Progenitor cell of endocrine pancreas (in vitro differentiated cells): ENCODE results near the gene CDH11. TPM values are rescaled to one million over a fixed set of nuclear protein-coding genes. Genes with fewer than 3 reads are reported as not detected.
A peak's percentile ranks its signal among the peaks of the same experiment; 100 is the strongest.

Experiments
- DNase-seq: peaks from one replicate; pipeline ENCODE4 v3.0.0; 2021; ENCODE audit warnings: low spot score; ENCODE audit not compliant: unreplicated experiment
- H3K27ac Mint-ChIP-seq: 2 replicates; pipeline ENCODE4 v1.8.0; 2021; ENCODE audit warnings: mild to moderate bottlenecking, moderate library complexity, mixed read lengths
- H3K27me3 Mint-ChIP-seq: 2 replicates; pipeline ENCODE4 v1.8.0; 2021; ENCODE audit warnings: mixed read lengths
- H3K36me3 Mint-ChIP-seq: 2 replicates; pipeline ENCODE4 v1.8.0; 2022; ENCODE audit warnings: mixed read lengths; ENCODE audit not compliant: insufficient read depth
- H3K4me1 Mint-ChIP-seq: 2 replicates; pipeline ENCODE4 v1.8.0; 2021; ENCODE audit warnings: low read depth, mixed read lengths
- H3K4me3 Mint-ChIP-seq: 2 replicates; pipeline ENCODE4 v1.8.0; 2021; ENCODE audit warnings: low read depth, mild to moderate bottlenecking, moderate library complexity, mixed read lengths
- H3K9me3 Mint-ChIP-seq: 2 replicates; pipeline ENCODE4 v1.8.0; 2021; ENCODE audit warnings: low read depth, mixed read lengths
- total RNA-seq: library from RNA; stranded (reverse); gene quantifications from 2 replicates; pipeline ENCODE4 v1.2.1, GENCODE V29; 2021
- TF ChIP-seq, protein P1 (sequence below): fragments of 200-600 bp; sonication (generic); IDR thresholded peaks from one replicate; pipeline ENCODE4 v1.5.0; 2021; ENCODE audit warnings: antibody characterized with exemption, mild to moderate bottlenecking; ENCODE audit not compliant: unreplicated experiment

The CDH11 gene
- total RNA-seq, 1 donor from 2014 or later, result 6.0 TPM

DNA sequence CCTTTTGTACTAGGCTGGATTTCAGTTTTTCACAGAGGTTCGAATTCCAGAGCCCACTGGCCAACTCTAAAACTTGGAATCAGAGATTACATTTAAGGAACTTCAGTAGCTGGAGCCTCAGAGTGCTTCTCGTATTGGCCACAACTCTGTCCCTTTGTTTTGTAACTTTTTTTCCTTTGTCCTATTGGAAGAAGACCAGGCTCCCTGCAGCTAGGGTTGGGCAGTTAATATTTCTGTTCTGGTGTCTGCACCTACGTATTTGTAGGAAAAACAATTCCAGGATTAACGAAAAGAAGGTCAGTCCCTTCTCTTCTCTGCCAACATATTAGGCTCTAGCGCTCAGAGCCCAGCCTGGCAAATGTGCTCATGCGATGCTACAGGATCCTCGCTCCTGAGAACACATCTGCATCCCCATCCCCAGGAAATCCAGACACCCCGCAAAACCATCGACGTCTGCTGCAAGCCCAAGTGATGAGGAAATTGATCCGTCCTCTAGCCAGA is 1.9 kb downstream of the CDH11 start:
- H3K4me3 Mint-ChIP-seq, result peak overlapping the region; percentile 72
- H3K27ac Mint-ChIP-seq, result no peak overlapping the region
- H3K27me3 Mint-ChIP-seq, result peaks cover 62% of the 10 kb centered on the region
- TF ChIP-seq, protein P1, sequence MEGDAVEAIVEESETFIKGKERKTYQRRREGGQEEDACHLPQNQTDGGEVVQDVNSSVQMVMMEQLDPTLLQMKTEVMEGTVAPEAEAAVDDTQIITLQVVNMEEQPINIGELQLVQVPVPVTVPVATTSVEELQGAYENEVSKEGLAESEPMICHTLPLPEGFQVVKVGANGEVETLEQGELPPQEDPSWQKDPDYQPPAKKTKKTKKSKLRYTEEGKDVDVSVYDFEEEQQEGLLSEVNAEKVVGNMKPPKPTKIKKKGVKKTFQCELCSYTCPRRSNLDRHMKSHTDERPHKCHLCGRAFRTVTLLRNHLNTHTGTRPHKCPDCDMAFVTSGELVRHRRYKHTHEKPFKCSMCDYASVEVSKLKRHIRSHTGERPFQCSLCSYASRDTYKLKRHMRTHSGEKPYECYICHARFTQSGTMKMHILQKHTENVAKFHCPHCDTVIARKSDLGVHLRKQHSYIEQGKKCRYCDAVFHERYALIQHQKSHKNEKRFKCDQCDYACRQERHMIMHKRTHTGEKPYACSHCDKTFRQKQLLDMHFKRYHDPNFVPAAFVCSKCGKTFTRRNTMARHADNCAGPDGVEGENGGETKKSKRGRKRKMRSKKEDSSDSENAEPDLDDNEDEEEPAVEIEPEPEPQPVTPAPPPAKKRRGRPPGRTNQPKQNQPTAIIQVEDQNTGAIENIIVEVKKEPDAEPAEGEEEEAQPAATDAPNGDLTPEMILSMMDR, result no peak
- peaks cover 22% of the 10 kb centered on the region for H3K4me1 Mint-ChIP-seq
- no peaks in the 10 kb centered on the region for H3K9me3 Mint-ChIP-seq
- no peak for DNase-seq
- no peaks in the 10 kb centered on the region for H3K36me3 Mint-ChIP-seq

DNA sequence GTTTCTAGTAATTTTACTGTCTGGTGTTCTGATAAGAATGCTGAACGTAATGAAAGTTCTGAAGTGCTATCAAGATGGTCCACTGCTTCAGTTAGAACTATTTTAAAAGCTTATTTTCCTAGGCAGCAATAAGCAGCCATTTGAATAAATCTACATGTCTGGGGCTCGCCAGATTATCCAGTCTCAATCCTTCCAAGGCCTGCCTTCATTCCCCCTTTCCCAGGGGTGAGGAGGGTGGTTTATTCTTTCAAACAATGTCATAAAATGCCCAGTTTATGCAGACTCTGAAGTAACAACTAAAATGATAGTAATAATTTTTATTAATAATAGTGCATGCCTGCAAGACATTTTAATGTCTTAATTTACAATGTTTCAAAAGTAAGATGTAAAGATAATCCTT is 2.4 kb downstream of the CDH11 start:
- no peaks in the 10 kb centered on the region for H3K36me3 Mint-ChIP-seq
- H3K4me1 Mint-ChIP-seq, result peaks cover 22% of the 10 kb centered on the region
- H3K27me3 Mint-ChIP-seq, result peaks cover 57% of the 10 kb centered on the region
- DNase-seq, result no peak
- no peak overlapping the region for H3K27ac Mint-ChIP-seq
- H3K9me3 Mint-ChIP-seq, result no peaks in the 10 kb centered on the region
- TF ChIP-seq, protein P1, result no peak
- H3K4me3 Mint-ChIP-seq, result no peak overlapping the region

DNA sequence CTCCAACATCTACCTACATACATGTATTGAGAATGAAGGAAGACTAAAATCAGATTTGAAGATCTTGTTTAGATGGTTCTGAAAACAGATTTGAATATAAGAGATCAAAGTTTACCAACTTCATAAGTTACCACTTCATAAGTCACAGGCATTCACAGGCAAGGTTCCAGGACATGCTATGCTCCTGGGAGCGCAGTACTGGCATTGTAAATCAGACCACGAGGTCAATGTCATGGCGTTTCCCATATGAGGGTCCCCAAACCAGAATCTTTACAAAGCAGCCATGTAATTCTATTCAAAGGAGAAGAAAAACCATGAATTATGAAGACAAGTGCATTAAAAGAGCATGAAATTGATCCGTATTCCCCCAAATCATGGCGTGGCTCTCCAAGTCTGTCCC is 3.0 kb downstream of the CDH11 start:
- H3K4me1 Mint-ChIP-seq, result peaks cover 24% of the 10 kb centered on the region
- H3K27ac Mint-ChIP-seq, result no peak overlapping the region
- peaks cover 51% of the 10 kb centered on the region for H3K27me3 Mint-ChIP-seq
- TF ChIP-seq, protein P1, result no peak
- no peaks in the 10 kb centered on the region for H3K36me3 Mint-ChIP-seq
- no peaks in the 10 kb centered on the region for H3K9me3 Mint-ChIP-seq
- no peak overlapping the region for H3K4me3 Mint-ChIP-seq
- no peak for DNase-seq

DNA sequence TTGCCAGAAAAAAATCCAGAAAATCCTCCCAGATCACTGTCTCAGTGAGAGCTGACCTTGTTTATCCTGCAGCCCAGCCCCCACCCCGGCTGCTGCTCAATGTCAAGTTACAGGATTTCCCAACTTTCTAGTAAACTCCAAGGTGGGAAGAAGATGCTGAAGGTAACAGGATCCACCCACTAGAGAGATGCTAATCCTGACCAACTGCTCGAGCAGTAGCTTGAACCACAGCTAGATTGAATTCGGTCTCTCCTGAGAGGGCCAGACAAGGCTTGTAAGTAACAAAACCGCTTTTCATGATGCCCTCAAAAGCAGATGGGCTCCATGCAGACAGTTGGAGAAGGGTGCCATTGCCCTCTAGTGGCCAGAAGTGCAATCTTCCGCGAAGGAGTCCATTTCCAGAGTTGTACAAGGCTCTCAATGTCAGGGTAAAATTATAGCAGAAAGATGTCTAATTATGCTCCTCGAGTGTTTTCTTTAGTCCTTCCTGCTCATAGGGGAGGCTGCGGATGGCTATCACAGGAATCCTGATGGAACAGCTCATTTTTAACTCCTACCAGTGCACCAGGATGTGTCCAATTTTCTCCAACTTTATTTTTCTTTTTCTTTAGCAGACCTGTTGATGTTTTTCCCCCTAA is 3.9 kb downstream of the CDH11 start:
- TF ChIP-seq, protein P1, result peak; percentile 94
- no peaks in the 10 kb centered on the region for H3K36me3 Mint-ChIP-seq
- H3K27me3 Mint-ChIP-seq, result peaks cover 41% of the 10 kb centered on the region
- no peak overlapping the region for H3K4me3 Mint-ChIP-seq
- no peak overlapping the region for H3K27ac Mint-ChIP-seq
- peak; percentile 58 for DNase-seq
- peaks cover 22% of the 10 kb centered on the region for H3K4me1 Mint-ChIP-seq
- no peaks in the 10 kb centered on the region for H3K9me3 Mint-ChIP-seq

DNA sequence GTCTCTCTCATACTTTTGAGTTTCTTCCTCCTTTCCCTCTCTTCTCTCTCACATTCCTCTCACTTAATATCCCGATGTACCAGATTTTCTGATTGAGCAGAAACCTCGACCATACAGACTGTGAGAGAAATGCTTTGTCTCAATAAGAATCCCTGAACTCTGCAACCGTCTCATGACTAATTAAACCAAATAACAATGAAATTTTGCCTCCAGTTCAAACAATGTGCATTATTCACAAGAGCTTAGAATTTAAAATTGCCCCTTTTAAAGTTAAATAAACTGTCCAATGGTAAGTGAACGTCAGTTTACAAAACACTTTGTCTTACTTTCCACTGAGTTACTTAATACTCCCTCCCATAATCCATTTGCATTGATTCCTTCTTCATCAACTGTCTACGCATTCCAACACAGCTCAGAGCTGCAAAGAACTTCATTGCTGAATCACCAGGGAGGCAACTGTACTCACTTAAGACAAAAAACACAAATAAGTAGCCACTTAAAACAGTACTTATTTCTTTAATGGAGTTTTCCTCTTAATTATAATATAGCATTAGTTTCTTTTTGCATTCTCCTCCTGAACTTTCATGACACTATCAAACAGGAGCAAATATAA is 4.9 kb downstream of the CDH11 start:
- Mint-ChIP-seq H3K9me3 (no peaks in the 10 kb centered on the region), H3K4me3 (no peak overlapping the region)

More for the DNA sequence above, 4.9 kb downstream of the CDH11 start:
- no peak for DNase-seq
- Mint-ChIP-seq H3K36me3 (no peaks in the 10 kb centered on the region), H3K4me1 (peaks cover 20% of the 10 kb centered on the region), H3K27me3 (peaks cover 35% of the 10 kb centered on the region), H3K27ac (no peak overlapping the region)
- TF ChIP-seq, protein P1, result no peak
